Calu3 (cell line): ENCODE measurements around the gene ZFAND4. TPM values are rescaled to one million over a fixed set of nuclear protein-coding genes. Genes with fewer than 3 reads are reported as not detected.

Source experiments
- BruUV-seq: library from RNA; stranded (reverse); fragments of 400-500 nt; replicated peaks from 2 replicates; lab custom pipeline; 2021; lab: Mats Ljungman, UMichigan
- CTCF ChIA-PET: fragments of 300-600 bp; sonication (Branson Sonifier 250); formaldehyde crosslinking; loops from one replicate; lab custom pipeline; 2022; ENCODE audit warnings: antibody characterized with exemption; lab: Charles Lee
- DNase-seq: peaks from one replicate; pipeline ENCODE4 v3.0.0; 2022
- H3K27ac Mint-ChIP-seq: one replicate; pipeline ENCODE4 v1.8.0; 2022; ENCODE audit warnings: mixed read lengths; ENCODE audit not compliant: unreplicated experiment
- H3K27me3 Mint-ChIP-seq: one replicate; pipeline ENCODE4 v1.8.0; 2022; ENCODE audit warnings: mixed read lengths; ENCODE audit not compliant: unreplicated experiment
- H3K36me3 Mint-ChIP-seq: one replicate; pipeline ENCODE4 v1.8.0; 2022; ENCODE audit warnings: mild to moderate bottlenecking, moderate library complexity, mixed read lengths; ENCODE audit not compliant: insufficient read depth, unreplicated experiment
- H3K4me1 Mint-ChIP-seq: one replicate; pipeline ENCODE4 v1.8.0; 2022; ENCODE audit warnings: mild to moderate bottlenecking, low read depth, mixed read lengths; ENCODE audit not compliant: unreplicated experiment
- H3K4me3 Mint-ChIP-seq: one replicate; pipeline ENCODE4 v1.8.0; 2022; ENCODE audit warnings: mild to moderate bottlenecking, low read depth, moderate library complexity, mixed read lengths; ENCODE audit not compliant: unreplicated experiment
- H3K9me3 Mint-ChIP-seq: one replicate; pipeline ENCODE4 v1.8.0; 2022; ENCODE audit warnings: low read depth, mixed read lengths; ENCODE audit not compliant: unreplicated experiment
- intact Hi-C: fragments of 100-400 bp; cut with micrococcal nuclease; formaldehyde crosslinking; loops from one replicate; pipeline ENCODE4 v1.10.0; 2022; ENCODE audit not compliant: unreplicated experiment
- total RNA-seq: library from RNA; stranded (reverse); gene quantifications from 2 replicates; pipeline ENCODE4 v1.2.3, GENCODE V29; 2022
- TF ChIP-seq, protein P1 (sequence below): fragments of 200-600 bp; IDR thresholded peaks from one replicate; pipeline ENCODE4 v1.8.0; 2022; ENCODE audit warnings: antibody characterized with exemption; ENCODE audit not compliant: unreplicated experiment

The ZFAND4 gene
- total RNA-seq, 1 experiment from 2014 or later: 7.5 TPM

DNA sequence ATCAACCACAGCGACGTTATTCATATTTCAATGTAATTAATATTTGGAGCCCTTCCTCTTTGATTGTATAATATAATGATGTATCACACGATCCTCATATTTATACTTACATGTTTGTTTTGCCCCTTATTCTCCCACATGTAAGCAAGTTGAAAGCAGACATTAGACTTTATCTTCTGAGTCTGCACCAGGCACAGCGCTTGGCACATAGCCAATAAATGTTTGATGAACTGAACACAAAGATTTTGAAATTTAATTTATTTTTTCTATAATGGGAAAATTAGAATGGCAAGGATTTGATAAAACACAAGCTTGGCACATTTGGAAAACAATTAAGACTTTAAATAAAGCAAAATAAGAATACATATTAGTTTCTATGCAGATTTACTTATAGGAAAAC, 31.6 kb downstream of the ZFAND4 start:
- Mint-ChIP-seq H3K36me3 (no peaks in the 10 kb centered on the region), H3K9me3 (no peaks in the 10 kb centered on the region), H3K27me3 (no peaks in the 10 kb centered on the region), H3K4me1 (no peaks in the 10 kb centered on the region), H3K27ac (no peak overlapping the region), H3K4me3 (no peak overlapping the region)
- intact Hi-C loops: no loop called here
- BruUV-seq: no TSS peak
- CTCF ChIA-PET: no interaction called here
- TF ChIP-seq, protein P1, sequence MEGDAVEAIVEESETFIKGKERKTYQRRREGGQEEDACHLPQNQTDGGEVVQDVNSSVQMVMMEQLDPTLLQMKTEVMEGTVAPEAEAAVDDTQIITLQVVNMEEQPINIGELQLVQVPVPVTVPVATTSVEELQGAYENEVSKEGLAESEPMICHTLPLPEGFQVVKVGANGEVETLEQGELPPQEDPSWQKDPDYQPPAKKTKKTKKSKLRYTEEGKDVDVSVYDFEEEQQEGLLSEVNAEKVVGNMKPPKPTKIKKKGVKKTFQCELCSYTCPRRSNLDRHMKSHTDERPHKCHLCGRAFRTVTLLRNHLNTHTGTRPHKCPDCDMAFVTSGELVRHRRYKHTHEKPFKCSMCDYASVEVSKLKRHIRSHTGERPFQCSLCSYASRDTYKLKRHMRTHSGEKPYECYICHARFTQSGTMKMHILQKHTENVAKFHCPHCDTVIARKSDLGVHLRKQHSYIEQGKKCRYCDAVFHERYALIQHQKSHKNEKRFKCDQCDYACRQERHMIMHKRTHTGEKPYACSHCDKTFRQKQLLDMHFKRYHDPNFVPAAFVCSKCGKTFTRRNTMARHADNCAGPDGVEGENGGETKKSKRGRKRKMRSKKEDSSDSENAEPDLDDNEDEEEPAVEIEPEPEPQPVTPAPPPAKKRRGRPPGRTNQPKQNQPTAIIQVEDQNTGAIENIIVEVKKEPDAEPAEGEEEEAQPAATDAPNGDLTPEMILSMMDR: no peak
- no peak for DNase-seq

DNA sequence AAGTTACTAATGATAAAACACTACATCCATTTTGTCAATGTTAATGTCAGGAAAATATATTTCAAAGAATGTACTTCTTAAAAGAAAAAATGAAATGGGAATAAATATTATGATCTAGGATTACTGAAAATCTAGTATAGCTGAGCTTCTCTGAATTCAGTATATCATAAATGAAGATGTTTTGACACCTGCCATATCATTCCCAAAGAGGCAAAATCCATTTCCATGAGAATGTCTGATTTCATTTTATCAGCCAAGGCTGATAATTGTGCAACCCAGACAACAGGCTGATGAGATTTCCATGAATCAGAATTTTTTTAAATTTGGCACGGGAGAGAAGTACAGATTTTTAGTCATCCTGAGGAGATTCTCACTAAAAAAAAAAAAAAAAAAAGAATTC, 32.5 kb downstream of the ZFAND4 start:
- Mint-ChIP-seq H3K4me3 (no peak overlapping the region), H3K27ac (no peak overlapping the region), H3K4me1 (no peaks in the 10 kb centered on the region), H3K27me3 (no peaks in the 10 kb centered on the region), H3K9me3 (no peaks in the 10 kb centered on the region), H3K36me3 (no peaks in the 10 kb centered on the region)
- CTCF ChIA-PET: no interaction called here
- intact Hi-C loops: no loop called here
- TF ChIP-seq, protein P1: no peak
- no TSS peak for BruUV-seq
- no peak for DNase-seq

DNA sequence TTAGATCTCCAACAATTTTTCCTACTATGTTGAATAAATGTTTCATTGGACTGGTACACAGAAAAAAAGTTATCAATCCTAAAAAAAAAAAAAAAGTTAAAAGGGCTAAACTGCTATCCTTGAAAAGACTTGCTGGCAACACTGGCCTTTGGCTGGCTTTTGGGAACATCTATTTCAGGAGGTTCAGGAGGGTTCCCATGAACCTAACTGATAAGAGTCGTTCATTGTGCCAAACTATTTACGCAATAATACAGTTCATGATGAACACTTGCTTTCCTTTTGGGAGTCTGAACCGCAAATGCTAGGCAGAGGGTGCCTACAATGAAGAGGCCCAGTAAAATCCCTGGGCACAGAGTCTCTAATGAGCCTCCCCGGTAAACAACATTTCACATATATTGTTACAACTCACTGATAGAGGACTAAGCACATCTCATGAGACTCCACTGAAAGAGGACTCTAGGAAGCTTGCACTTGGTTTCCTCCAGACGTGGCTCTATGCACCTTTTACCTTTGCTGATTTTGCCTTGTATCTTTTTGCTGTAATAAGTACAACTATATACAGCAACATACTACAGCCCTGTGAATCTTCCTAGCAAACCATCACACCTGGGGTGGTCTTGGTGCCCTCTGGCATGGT, 45.0 kb downstream of the ZFAND4 start:
- no peaks in the 10 kb centered on the region for H3K27me3 Mint-ChIP-seq
- TF ChIP-seq, protein P1: no peak
- CTCF ChIA-PET: no interaction called here
- H3K27ac Mint-ChIP-seq: no peak overlapping the region
- BruUV-seq: no TSS peak
- DNase-seq: no peak
- no peak overlapping the region for H3K4me3 Mint-ChIP-seq
- H3K4me1 Mint-ChIP-seq: no peaks in the 10 kb centered on the region
- no peaks in the 10 kb centered on the region for H3K9me3 Mint-ChIP-seq
- intact Hi-C loops: no loop called here
- no peaks in the 10 kb centered on the region for H3K36me3 Mint-ChIP-seq

DNA sequence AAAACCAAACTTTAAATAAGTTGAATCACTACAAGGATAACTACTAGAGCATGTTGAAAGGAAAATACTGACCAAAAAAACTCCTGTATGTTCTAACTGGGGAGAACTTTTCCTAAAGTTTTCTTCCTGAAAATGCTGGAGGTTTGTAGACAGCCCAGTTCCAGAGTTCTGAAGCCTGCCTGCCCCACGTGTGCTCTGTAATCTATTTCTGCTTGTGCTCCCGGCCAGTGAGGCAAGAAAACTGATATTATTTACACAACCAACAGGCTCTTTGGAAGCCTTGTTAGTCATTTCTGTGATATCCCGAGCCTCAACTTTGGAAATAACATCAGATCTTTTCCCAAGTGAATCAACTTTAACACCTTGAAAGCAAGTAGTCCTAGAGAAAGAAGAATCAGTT, 46.7 kb downstream of the ZFAND4 start:
- no peaks in the 10 kb centered on the region for H3K4me1 Mint-ChIP-seq
- H3K9me3 Mint-ChIP-seq: no peaks in the 10 kb centered on the region
- H3K36me3 Mint-ChIP-seq: no peaks in the 10 kb centered on the region
- no peak overlapping the region for H3K4me3 Mint-ChIP-seq
- no peak for DNase-seq
- no TSS peak for BruUV-seq
- CTCF ChIA-PET: no interaction called here
- H3K27ac Mint-ChIP-seq: no peak overlapping the region
- H3K27me3 Mint-ChIP-seq: no peaks in the 10 kb centered on the region
- intact Hi-C loops: no loop called here
- TF ChIP-seq, protein P1: no peak
